Measurements from ENCODE around the gene VPS13A.

VPS13A gene

DNA sequence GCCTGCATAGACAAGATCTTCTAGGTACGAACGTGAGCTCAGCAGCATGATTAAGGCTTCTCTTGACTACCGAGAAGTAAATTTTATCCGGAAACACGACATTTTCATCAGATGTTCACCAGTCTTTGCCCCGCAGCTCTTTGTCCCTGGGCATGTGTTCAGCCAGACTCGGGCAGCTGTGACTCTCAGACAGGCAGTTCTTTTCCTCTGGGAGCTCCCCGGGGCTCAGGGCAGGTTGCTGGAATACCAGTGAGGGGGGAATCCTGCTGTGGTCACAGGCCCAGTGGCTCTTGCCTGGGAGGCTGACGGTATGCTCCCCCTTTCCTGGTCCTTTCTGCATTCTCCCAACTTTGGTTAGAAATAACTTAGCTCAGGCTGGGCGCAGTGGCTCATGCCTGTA, 284.7 kb downstream of the VPS13A start:
- no peak for DNase-seq

DNA sequence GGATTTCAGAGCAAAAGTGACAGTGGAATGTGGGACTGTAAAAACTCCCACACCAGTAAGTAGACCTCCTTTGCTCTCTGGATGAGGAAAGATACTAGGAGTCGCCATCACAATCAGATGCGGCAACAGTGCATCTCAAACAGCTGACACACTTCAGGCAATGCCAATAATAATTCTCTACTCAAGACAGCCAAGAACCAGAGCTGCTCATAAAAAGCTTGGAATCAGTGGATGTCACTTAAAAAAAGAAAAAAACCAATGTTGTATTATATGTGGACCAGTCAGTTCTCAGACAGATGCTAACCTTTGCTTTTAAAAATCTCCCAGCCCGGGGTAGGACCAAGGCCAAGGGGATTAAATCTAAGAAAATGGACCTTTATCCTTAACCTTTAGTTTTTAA, 285.8 kb downstream of the VPS13A start:
- DNase-seq = no peak

DNA sequence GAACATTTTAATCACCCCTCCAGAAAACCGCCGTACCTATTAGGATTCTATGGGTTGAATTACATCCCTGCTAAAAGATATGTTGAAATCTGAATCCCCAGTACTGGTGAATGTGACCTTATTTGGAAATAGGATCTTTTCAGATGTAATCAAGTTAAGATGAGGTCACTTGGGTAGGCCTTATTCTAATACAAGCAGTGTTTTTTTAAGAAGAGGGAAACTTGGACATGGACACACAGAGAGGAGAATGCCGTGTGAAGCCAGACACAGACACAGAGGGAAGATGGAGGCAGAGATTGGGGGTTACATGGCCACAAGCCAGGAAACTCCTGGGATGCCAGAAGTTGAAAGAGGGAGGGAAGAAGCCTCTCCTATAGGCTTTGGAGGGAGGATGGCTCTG, 287.3 kb downstream of the VPS13A start:
- DNase-seq = no peak

DNA sequence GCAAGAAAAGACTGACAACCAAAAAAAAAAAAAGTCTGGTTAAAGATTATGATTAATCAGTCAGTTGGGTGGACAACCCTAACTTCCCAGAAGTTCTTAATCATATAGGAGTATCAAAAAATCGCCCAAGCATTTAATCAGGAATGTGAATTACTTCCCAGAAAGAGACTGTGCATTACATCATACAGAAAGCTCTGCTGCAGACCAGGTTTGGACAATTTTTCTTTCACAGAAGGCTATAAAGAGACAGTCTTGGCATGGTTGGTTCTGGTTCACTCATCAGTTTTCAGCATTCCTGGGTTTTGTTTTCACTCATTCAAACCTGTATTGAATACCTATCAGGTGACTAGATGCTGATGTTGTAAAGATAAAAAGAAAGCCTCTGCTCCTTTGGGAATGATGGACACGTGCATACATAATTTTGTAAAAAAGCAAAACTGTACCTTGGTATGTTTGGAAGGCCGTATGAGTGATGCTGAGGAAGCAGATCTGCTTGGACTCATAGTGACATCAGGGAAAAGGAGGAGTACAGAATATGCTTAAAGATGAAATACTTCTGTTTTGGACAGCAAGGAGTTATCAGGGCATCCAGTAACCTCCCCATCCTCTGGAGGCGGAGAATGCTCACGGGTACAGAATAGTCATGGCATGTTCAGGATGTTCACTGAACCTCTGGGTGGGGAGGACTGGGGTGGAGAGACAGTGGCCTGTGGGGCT, 292.3 kb downstream of the VPS13A start:
- no peak for DNase-seq

Data from activated gamma-delta T cell (primary cell).